DOHH2 (cell line): Measurements from ENCODE around the gene ZSWIM5.
"Not testable (repeated sequence)": the region's sequence is repeated elsewhere in the genome, so short reads cannot be mapped to it uniquely, and the experiment has no call there.

ENCODE experiments used
- H3F3A ChIP-seq: fragments of 200-600 bp; sonication (generic), shearing (Covaris generic); 2 replicates; pipeline ENCODE4 v1.6.0; 2016; ENCODE audit warnings: antibody characterized with exemption, mild to moderate bottlenecking; ENCODE audit not compliant: control insufficient read depth, insufficient read depth
- H3K27ac ChIP-seq: fragments of 200-600 bp; sonication (generic); 2 replicates; pipeline ENCODE4 v1.5.1; 2014; ENCODE audit warnings: low read depth, mild to moderate bottlenecking, low read length, moderate library complexity
- H3K27me3 ChIP-seq: fragments of 200-600 bp; sonication (generic); 2 replicates; pipeline ENCODE4 v1.6.1; 2014; ENCODE audit warnings: mild to moderate bottlenecking, low read length, mixed read lengths; ENCODE audit not compliant: control insufficient read depth
- H3K36me3 ChIP-seq: fragments of 200-600 bp; sonication (generic); 2 replicates; pipeline ENCODE4 v1.6.1; 2014; ENCODE audit warnings: mild to moderate bottlenecking, low read length, moderate library complexity, mixed read lengths; ENCODE audit not compliant: control insufficient read depth
- H3K4me1 ChIP-seq: fragments of 200-600 bp; sonication (generic); 2 replicates; pipeline ENCODE4 v1.6.1; 2014; ENCODE audit warnings: mild to moderate bottlenecking, low read length, mixed read lengths; ENCODE audit not compliant: control insufficient read depth
- H3K4me2 ChIP-seq: fragments of 200-600 bp; sonication (generic); 2 replicates; pipeline ENCODE4 v1.6.0; 2014; ENCODE audit warnings: mild to moderate bottlenecking, low read length, moderate library complexity
- H3K4me3 ChIP-seq: fragments of 200-600 bp; sonication (generic); 2 replicates; pipeline ENCODE4 v1.5.1; 2014; ENCODE audit warnings: mild to moderate bottlenecking, low read length, mixed read lengths
- H3K79me2 ChIP-seq: fragments of 200-600 bp; sonication (generic); 2 replicates; pipeline ENCODE4 v1.6.1; 2014; ENCODE audit warnings: mild to moderate bottlenecking, low read length, mixed read lengths; ENCODE audit not compliant: control insufficient read depth
- H3K9me2 ChIP-seq: fragments of 200-600 bp; sonication (generic); replicated peaks from 2 replicates; pipeline ENCODE4 v1.6.1; 2014; ENCODE audit warnings: mild to moderate bottlenecking, low read length, mixed read lengths; ENCODE audit not compliant: control insufficient read depth
- H3K9me3 ChIP-seq: fragments of 200-600 bp; sonication (generic); 2 replicates; pipeline ENCODE4 v1.6.1; 2014; ENCODE audit warnings: antibody characterized with exemption, low read length, mixed read lengths; ENCODE audit not compliant: control insufficient read depth, insufficient read depth
- H4K20me1 ChIP-seq: fragments of 200-600 bp; sonication (generic); 2 replicates; pipeline ENCODE4 v1.6.0; 2014; ENCODE audit warnings: low read depth, mild to moderate bottlenecking, antibody characterized with exemption, low read length, moderate library complexity; ENCODE audit not compliant: control insufficient read depth, insufficient read depth
- CTCF ChIP-seq: fragments of 200-600 bp; sonication (generic); IDR thresholded peaks from one replicate; pipeline ENCODE4 v1.5.1; 2014; ENCODE audit warnings: antibody characterized with exemption, mild to moderate bottlenecking, low read depth, low read length; ENCODE audit not compliant: poor library complexity, severe bottlenecking
- EZH2phosphoT487 ChIP-seq: fragments of 200-600 bp; sonication (generic); IDR thresholded peaks from 2 replicates; pipeline ENCODE4 v1.6.1; 2017; ENCODE audit warnings: borderline replicate concordance, mild to moderate bottlenecking, antibody characterized with exemption, low read length, moderate library complexity, mixed read lengths

Gene ZSWIM5

GRCh38 chr1:45116340-45116739, 90.1 kb downstream of the ZSWIM5 start:
- TF ChIP-seq EZH2phosphoT487 = no peak
- TF ChIP-seq CTCF = no peak
- Histone ChIP-seq H3K9me3 (no peaks in the 10 kb centered on the region), H3K9me2 (no peaks in the 10 kb centered on the region), H3F3A (no peaks in the 10 kb centered on the region), H3K27ac (no peak overlapping the region), H3K4me2 (no peak overlapping the region), H4K20me1 (no peaks in the 10 kb centered on the region), H3K27me3 (peaks cover 15% of the 10 kb centered on the region), H3K79me2 (no peaks in the 10 kb centered on the region), H3K4me1 (no peaks in the 10 kb centered on the region), H3K36me3 (no peaks in the 10 kb centered on the region), H3K4me3 (no peak overlapping the region)

- H3K36me3 ChIP-seq, H3K27ac ChIP-seq, H3K4me2 ChIP-seq, H3F3A ChIP-seq, H3K4me1 ChIP-seq, H3K9me3 ChIP-seq, H3K4me3 ChIP-seq, H3K9me2 ChIP-seq, H3K79me2 ChIP-seq, H4K20me1 ChIP-seq: not testable (repeated sequence)
- peaks cover 19% of the 10 kb centered on the region for H3K27me3 ChIP-seq
Measured at GRCh38 chr1:45115198-45115597, 91.2 kb downstream of the ZSWIM5 start.

- H4K20me1 ChIP-seq = no peaks in the 10 kb centered on the region
- TF ChIP-seq EZH2phosphoT487 = no peak
- no peak for TF ChIP-seq CTCF
- H3K4me1 ChIP-seq = no peaks in the 10 kb centered on the region
- peaks cover 19% of the 10 kb centered on the region for H3K27me3 ChIP-seq
- no peak overlapping the region for H3K4me2 ChIP-seq
- H3K36me3 ChIP-seq = no peaks in the 10 kb centered on the region
- no peaks in the 10 kb centered on the region for H3F3A ChIP-seq
- H3K4me3 ChIP-seq = no peak overlapping the region
- no peak overlapping the region for H3K27ac ChIP-seq
- no peaks in the 10 kb centered on the region for H3K79me2 ChIP-seq
- no peaks in the 10 kb centered on the region for H3K9me3 ChIP-seq
- H3K9me2 ChIP-seq = no peaks in the 10 kb centered on the region
Measured at GRCh38 chr1:45112661-45113060, 93.7 kb downstream of the ZSWIM5 start.

DNA sequence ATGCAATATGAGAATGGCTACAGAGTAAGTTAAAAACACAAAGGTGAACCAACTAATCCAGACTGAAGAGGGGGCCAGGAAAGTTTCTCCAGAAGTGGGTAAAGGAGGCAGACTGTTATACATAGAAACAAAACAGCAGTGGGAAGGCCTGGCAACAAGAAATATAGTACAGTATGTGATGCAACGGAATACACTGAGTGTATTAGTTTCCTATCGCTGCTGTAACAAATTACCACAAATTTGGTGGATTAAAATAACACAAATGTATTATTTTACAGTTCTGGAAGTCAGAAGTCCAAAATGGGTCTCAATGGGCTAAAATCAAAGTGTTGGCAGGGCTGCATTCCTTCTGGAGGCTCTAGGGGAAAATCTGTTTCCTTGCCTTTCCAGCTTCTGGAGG, 95.2 kb downstream of the ZSWIM5 start:
- no peak overlapping the region for H3K27ac ChIP-seq
- TF ChIP-seq CTCF (no peak), EZH2phosphoT487 (no peak)
- H4K20me1 ChIP-seq = no peaks in the 10 kb centered on the region
- H3K79me2 ChIP-seq = no peaks in the 10 kb centered on the region
- H3K4me1 ChIP-seq = no peaks in the 10 kb centered on the region
- no peaks in the 10 kb centered on the region for H3K9me2 ChIP-seq
- H3F3A ChIP-seq = no peaks in the 10 kb centered on the region
- peaks cover 17% of the 10 kb centered on the region for H3K27me3 ChIP-seq
- H3K4me3 ChIP-seq = no peak overlapping the region
- no peaks in the 10 kb centered on the region for H3K9me3 ChIP-seq
- no peaks in the 10 kb centered on the region for H3K36me3 ChIP-seq
- H3K4me2 ChIP-seq = no peak overlapping the region
